Type B pancreatic cell (in vitro differentiated cells): ENCODE data around the gene CNGA1. TPM values are rescaled to one million over a fixed set of nuclear protein-coding genes. Genes with fewer than 3 reads are reported as not detected.
A peak's percentile ranks its signal among the peaks of the same experiment; 100 is the strongest.

ENCODE experiments used
- DNase-seq: peaks from one replicate; pipeline ENCODE4 v3.0.0; 2021; ENCODE audit warnings: mixed read lengths; ENCODE audit not compliant: unreplicated experiment; ENCODE audit errors: extremely low spot score
- H3K27ac Mint-ChIP-seq: 2 replicates; pipeline ENCODE4 v1.8.0; 2021; ENCODE audit warnings: mild to moderate bottlenecking, mixed read lengths
- H3K27me3 Mint-ChIP-seq: 2 replicates; pipeline ENCODE4 v1.8.0; 2021; ENCODE audit warnings: mixed read lengths
- H3K36me3 Mint-ChIP-seq: 2 replicates; pipeline ENCODE4 v1.8.0; 2021; ENCODE audit warnings: mixed read lengths
- H3K4me1 Mint-ChIP-seq: one replicate; pipeline ENCODE4 v1.8.0; 2021; ENCODE audit warnings: mixed read lengths; ENCODE audit not compliant: unreplicated experiment
- H3K4me3 Mint-ChIP-seq: 2 replicates; pipeline ENCODE4 v1.8.0; 2021; ENCODE audit warnings: mild to moderate bottlenecking, mixed read lengths
- H3K9me3 Mint-ChIP-seq: 2 replicates; pipeline ENCODE4 v1.8.0; 2021; ENCODE audit warnings: mixed read lengths
- CTCF ChIP-seq: fragments of 200-600 bp; sonication (generic); conservative IDR thresholded peaks from 2 replicates; pipeline ENCODE4 v1.5.0; 2021; ENCODE audit warnings: antibody characterized with exemption, mild to moderate bottlenecking
- total RNA-seq: library from RNA; stranded (reverse); gene quantifications from 2 replicates; pipeline ENCODE4 v1.2.1, GENCODE V29; 2021; ENCODE audit warnings: low replicate concordance

Gene CNGA1
- total RNA-seq, 1 donor from 2014 or later, result 1.0 TPM

- H3K27me3 Mint-ChIP-seq, result no peaks in the 10 kb centered on the region
- no peak for DNase-seq
- H3K27ac Mint-ChIP-seq, result no peak overlapping the region
- no peak for TF ChIP-seq CTCF
- peaks cover 6% of the 10 kb centered on the region for H3K36me3 Mint-ChIP-seq
- H3K9me3 Mint-ChIP-seq, result no peaks in the 10 kb centered on the region
- H3K4me1 Mint-ChIP-seq, result no peaks in the 10 kb centered on the region
- no peak overlapping the region for H3K4me3 Mint-ChIP-seq
These were observed 19.5 kb upstream of the CNGA1 start for GRCh38 chr4:48035952-48036351.

GRCh38 chr4:48033825-48034413, 17.4 kb upstream of the CNGA1 start:
- H3K27ac Mint-ChIP-seq, result no peak overlapping the region
- H3K27me3 Mint-ChIP-seq, result no peaks in the 10 kb centered on the region
- H3K4me1 Mint-ChIP-seq, result no peaks in the 10 kb centered on the region
- no peak overlapping the region for H3K4me3 Mint-ChIP-seq
- TF ChIP-seq CTCF, result peak; percentile 73
- H3K36me3 Mint-ChIP-seq, result peaks cover 7% of the 10 kb centered on the region
- H3K9me3 Mint-ChIP-seq, result no peaks in the 10 kb centered on the region
- DNase-seq, result no peak

DNA sequence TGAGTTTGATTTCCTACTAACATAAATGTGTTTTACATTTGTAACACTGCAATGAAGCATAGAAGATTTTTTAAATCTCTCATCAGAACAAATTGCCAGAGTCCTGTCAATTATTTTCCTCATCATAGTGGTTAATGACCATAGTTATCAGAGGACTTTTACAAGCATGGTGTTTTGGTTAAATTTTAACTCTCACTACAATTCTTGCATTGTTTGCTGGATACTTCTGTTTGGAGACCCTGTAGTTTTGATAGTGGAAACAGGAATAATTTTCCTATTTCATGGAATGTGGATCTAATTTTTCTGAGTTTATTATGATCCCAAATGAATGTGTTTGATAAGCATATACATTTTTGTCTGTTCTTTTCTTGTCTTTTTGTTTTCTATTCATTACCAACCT, 16.9 kb upstream of the CNGA1 start:
- no peak for DNase-seq
- Mint-ChIP-seq H3K9me3 (no peaks in the 10 kb centered on the region), H3K36me3 (peaks cover 12% of the 10 kb centered on the region), H3K4me1 (no peaks in the 10 kb centered on the region), H3K27ac (no peak overlapping the region), H3K27me3 (no peaks in the 10 kb centered on the region), H3K4me3 (no peak overlapping the region)
- TF ChIP-seq CTCF, result no peak

DNA sequence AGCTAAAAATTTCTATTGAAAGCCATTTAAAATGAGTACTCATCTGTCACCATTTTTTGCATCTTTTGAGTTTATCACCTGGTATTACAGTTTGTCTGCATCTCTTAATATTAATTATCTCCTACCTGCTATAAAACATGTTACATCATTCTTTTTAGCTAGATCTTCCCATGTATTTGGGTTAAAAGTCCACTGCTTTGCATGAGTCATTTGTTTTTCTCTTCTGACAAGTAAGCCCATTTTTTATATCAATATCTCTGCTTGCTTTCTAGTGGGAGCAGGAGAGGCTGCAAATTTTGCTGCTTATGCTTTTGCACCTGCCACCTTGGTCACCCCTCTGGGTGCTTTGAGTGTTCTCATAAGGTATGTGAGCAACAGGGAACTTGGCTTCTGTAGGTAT, 16.2 kb upstream of the CNGA1 start:
- Mint-ChIP-seq H3K27ac (no peak overlapping the region), H3K4me1 (no peaks in the 10 kb centered on the region), H3K9me3 (no peaks in the 10 kb centered on the region), H3K4me3 (no peak overlapping the region), H3K27me3 (no peaks in the 10 kb centered on the region), H3K36me3 (peaks cover 18% of the 10 kb centered on the region)
- no peak for DNase-seq
- no peak for TF ChIP-seq CTCF

DNA sequence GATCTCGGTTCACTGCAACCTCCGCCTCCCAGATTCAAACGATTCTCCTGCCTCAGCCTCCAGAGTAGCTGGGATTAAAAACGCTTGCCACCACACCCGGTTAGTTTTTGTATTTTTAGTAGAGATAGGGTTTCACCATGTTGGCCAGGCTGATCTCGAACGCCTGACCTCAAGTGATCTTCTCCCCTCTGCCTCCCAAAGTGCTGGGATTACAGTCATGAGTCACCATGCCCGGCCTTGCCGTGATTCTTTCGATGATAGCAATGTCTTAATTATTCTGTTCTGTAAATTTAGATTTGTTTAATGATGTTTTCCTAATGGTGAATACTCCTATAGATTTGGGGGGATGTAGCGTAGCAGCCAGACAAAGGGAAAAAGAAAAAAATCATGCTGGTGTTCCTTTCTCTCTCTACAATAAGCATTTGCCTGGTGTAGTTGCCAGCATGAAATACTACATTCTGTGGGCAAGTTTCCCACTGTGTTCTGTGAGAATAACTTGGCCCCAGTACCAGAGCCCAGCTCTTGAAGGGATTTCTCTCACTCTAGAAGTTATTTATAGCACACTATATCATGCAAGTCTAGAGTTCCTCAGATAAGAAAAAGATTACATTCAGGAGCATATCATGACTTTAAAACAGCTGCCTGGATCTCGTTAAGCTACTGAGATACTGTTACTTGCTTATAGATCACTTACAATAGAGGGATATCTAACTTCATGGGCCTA, 15.5 kb upstream of the CNGA1 start:
- Mint-ChIP-seq H3K4me3 (no peak overlapping the region), H3K36me3 (peaks cover 18% of the 10 kb centered on the region), H3K9me3 (no peaks in the 10 kb centered on the region), H3K27ac (no peak overlapping the region), H3K27me3 (no peaks in the 10 kb centered on the region), H3K4me1 (no peaks in the 10 kb centered on the region)
- DNase-seq, result no peak
- no peak for TF ChIP-seq CTCF
